ENCODE measurements around the gene CACNB2.

GRCh38 chr10:18350340-18350739, 210.1 kb downstream of the CACNB2 start:
- no peak for TF ChIP-seq CTCF (IDR thresholded peaks at IDR 0.05; ENCODE audit: low read depth, low read length)
- TF ChIP-seq POLR2A (IDR thresholded peaks at IDR 0.05; ENCODE audit: extremely low read depth, insufficient read length): no peak
- TF ChIP-seq MYC (IDR thresholded peaks at IDR 0.05; ENCODE audit: low read depth, low read length): no peak

Measured in NB4 (cell line).